Activated CD4-positive, alpha-beta T cell treated with anti-CD3 and anti-CD28 coated beads for 4 hours (primary cell): ENCODE measurements around the gene HSD17B10.
"Not testable (repeated sequence)": the region's sequence is repeated elsewhere in the genome, so short reads cannot be mapped to it uniquely, and the experiment has no call there.

Experiments
- DNase-seq, 2 donors: peaks; one replicate each; pipeline ENCODE4 v3.0.0-alpha.2; 2020

HSD17B10 gene

GRCh38 chrX:53435997-53436396 is 1.8 kb upstream of the HSD17B10 start:
- DNase-seq, result peak; percentile 56 to 69

DNA sequence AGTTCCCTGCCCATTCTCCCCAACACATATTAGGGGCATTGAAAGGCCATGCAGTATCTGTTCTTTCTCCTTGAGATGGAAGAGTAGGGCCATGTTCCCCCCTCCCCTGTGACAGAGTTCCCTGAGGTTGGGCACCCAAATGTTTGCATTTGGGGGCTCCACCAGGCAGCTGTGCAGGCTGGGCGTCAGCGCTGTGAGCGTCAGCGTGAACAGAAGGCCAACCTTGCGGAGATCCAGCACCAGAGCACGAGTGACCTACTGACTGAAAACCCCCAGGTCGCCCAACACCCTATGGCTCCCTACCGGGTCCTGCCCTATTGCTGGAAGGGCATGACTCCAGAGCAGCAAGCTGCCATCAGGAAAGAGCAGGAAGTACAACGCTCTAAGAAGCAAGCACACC is 3.9 kb downstream of the HSD17B10 start:
- no peak for DNase-seq

DNA sequence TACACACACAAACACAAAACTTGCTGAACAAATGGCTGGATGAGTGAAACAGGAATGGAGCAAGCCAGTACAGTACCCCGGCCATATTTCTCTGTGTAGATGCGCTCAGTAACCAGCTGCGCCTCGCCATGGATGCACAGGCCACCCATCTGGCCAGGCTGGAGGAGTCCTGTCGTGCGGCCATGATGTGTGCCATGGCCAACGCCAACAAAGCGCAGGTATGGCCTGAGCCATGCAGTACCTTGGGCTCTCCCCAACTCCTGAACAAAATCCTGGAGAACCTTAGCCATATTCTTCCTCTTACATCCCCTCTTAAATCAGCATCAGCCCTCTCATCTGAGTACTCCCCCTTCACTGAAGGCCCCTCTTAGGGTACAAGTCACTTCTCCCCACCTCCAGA is 4.4 kb downstream of the HSD17B10 start:
- no peak for DNase-seq

DNA sequence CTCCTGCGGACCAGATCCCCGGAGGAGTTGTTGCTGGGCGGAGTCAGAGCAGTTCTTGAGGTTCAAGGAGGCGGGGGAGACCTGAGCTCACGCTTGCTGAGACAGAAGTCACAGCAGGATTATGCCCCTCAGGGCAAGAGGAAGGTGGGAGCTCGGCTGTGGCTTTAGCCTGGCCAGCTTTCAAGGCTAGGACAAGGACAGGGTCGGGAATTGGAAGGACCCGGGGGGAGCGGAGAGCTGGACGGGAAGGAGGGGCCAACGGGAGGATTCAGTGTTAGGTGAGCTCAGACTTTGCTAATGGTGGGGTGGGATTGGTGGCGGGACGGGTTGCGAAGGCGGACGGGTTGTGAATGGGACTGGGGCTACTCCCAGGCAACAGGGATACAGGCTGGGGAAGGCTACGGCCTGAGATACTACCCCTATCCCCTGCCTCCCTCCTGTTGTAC is 11.3 kb downstream of the HSD17B10 start, which contains the start of gene RIBC1:
Gene RIBC1 (plus strand): TSS at position 13 of the 446 bp plus-strand sequence. CDS start 3,404 bp downstream, outside the sequence.
- no peak for DNase-seq

- peak; percentile 94 to 99 for DNase-seq
Observed at GRCh38 chrX:53422086-53422860, 11.9 kb downstream of the HSD17B10 start, which contains the start of gene SMC1A. Gene SMC1A, minus strand, starts transcription at chrX:53422654. Its CDS starts 54 bp downstream, at chrX:53422600.

DNA sequence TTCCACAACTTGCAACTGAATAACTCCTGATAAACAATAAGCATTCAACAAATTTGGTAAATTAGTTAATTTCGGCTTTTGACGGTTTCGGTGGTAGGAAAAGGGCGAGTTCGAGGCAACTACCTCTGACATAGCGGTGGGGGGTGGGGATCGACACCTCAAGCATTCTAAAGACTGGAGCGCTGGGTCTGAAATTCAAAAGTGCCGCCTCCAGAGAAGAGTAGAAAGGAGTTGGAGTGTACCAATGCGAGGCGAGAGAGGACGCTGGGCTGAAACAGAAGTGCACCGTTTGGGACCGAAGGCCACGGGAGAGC is 12.4 kb downstream of the HSD17B10 start:
- DNase-seq, result no peak

GRCh38 chrX:53421125-53421524 is 13.0 kb downstream of the HSD17B10 start:
- no peak for DNase-seq

GRCh38 chrX:53420351-53420750 is 13.8 kb downstream of the HSD17B10 start:
- DNase-seq, result not testable (repeated sequence)

- DNase-seq, result no peak
Observed at GRCh38 chrX:53412446-53412845, 21.7 kb downstream of the HSD17B10 start.

DNA sequence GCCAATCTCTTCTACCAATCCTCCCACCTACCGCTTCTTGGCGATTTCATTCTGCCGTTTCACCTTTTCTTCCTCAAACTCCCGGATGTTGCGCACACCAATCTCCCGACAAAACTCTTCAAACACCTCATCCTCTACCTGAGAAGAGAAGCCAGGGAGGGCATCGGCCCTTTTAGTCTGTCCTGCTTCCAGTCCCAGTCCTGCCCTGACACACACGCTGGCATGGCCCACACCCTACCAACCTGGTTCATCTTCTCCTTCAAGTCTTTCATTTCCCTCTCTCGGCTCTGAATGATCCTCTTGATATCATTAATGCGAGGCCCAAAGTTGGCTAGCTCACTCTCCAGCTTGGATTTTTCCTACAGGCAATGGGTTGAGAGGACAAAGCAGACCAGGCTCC is 30.6 kb downstream of the HSD17B10 start:
- DNase-seq, result no peak

- DNase-seq, result no peak
Observed at GRCh38 chrX:53398216-53398615, 36.0 kb downstream of the HSD17B10 start.

DNA sequence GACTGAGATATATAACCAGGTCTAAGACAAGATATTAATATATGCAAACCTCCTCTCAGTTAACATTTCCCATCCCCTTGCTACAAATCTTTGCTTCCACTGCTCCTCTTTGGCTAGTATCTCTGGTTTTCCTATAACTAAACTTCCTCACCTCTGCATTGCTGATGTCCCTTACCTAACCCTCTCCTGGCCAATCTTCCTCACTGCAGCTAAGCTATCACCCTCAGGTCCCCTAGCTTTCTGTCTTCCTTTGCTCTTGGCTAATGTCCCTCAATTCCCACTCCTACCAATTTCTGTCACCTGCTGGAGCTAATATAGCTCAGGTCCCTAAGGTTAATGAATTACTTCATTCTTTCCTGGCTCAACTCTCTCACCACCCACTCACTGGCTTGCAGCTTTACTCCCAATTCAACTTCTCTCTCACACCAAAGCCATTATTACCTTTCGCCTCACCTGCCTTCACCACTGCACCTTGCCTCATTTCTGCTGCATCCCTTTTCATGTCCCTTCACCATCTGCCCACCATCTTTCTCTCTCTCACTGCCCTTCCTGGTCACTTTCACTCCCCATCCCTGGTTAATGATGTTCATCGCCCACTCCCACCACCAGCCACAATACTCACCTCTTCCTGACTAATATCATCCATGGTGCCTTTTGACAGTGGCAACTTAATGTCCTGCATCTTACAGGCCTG is 38.4 kb downstream of the HSD17B10 start:
- no peak for DNase-seq

DNA sequence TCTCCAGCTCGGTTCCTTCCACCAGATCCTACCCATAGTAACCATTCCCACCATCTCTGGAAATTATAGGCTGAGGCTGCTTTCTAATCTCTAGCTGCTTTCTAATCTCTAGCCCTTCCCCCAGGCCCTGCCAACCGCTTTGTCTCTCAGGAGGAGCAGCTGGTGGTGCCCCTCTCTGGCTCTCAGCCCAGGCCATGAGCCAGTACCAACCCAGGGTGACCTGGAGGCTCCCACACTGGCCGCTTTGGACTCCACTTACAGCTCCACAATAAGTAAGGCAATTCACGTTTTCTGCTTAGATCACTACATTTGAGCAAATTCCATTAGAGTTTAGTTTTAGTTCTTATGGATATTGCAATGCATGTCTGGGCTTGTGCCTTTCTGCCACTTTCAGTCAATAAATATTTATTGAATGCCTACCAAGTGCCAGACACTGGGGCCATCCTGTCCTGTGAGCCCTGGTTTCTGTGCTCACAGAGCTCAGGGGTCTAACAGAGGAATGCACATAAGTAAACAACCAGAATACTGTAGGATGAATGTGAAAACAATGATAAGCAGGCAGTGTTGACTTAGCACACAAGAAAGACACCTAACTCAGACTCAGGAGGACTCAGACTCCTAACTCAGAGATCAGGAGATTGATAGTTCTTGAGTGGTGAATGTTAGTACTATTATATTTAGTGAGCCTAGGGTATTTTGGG is 50.6 kb downstream of the HSD17B10 start:
- no peak for DNase-seq
